ENCODE results near the gene MYL6. TPM values are rescaled to one million over a fixed set of nuclear protein-coding genes. Genes with fewer than 3 reads are reported as not detected.

Gene MYL6
- total and polyA plus RNA-seq, 9 of the 15 experiments (the other 6 are each of a cell fraction or from before 2014, with no cell fraction given) = 557 to 1,664 (median 958) TPM

GRCh38 chr12:56117778-56118687, 40.1 kb upstream of the MYL6 start, which contains the start of gene ZC3H10 (continued):
- peak; percentile 61 for TF ChIP-seq ZNF263 (CRISPR knock-in tag; IDR thresholded peaks at IDR 0.05; ENCODE audit: borderline replicate concordance)
- peak; percentile 97 for TF ChIP-seq ETV1 (tag; conservative IDR thresholded peaks at IDR 0.05; ENCODE audit: low read depth)
- peak in 1 of 2 experiments; percentile 30; a peak in 1 of 4 replicates for TF ChIP-seq ZNF318 (IDR thresholded peaks at IDR 0.05; ENCODE audit: borderline replicate concordance in 1 of 2, low read depth in 1 of 2)
- TF ChIP-seq TCF7 (IDR thresholded peaks at IDR 0.05; ENCODE audit: borderline replicate concordance) = no peak
- peak; percentile 91; the same call in 1 of the 2 replicates for TF ChIP-seq TAF15 (IDR thresholded peaks at IDR 0.05; ENCODE audit: low read depth, low read length)
- TF ChIP-seq PHF8 (IDR thresholded peaks at IDR 0.05; ENCODE audit: borderline replicate concordance, low read length) = peak; percentile 80; the same call in 1 of the 2 replicates
- TF ChIP-seq BCL6 (CRISPR knock-in tag; IDR thresholded peaks at IDR 0.05) = 0 out of 2 replicates have a peak, but pooled peaks have one; percentile 8
- no peak for TF ChIP-seq HMG20A (CRISPR knock-in tag; conservative IDR thresholded peaks at IDR 0.05)
- TF ChIP-seq AFF4 (CRISPR knock-in tag; IDR thresholded peaks at IDR 0.05) = peak; percentile 99
- TF ChIP-seq KLF10 (CRISPR knock-in tag; IDR thresholded peaks at IDR 0.05) = peak; percentile 90
- TF ChIP-seq ZC3H11A (IDR thresholded peaks at IDR 0.05; ENCODE audit: low read depth, low read length) = 0 out of 2 replicates have a peak, but pooled peaks have one; percentile 37
- TF ChIP-seq TSC22D4 (tag; IDR thresholded peaks at IDR 0.05) = no peak
- peak; percentile 91 for TF ChIP-seq SP2 (IDR thresholded peaks at IDR 0.05; ENCODE audit: extremely low read depth, low read depth, low read length, poor library complexity, severe bottlenecking)

Measured in K562 (cell line).